Smooth muscle cell (in vitro differentiated cells): ENCODE data around the gene GAS2L1. TPM values are rescaled to one million over a fixed set of nuclear protein-coding genes. Genes with fewer than 3 reads are reported as not detected.

Experiments used
- DNase-seq: peaks from one replicate; lab custom pipeline; 2025; ENCODE audit not compliant: unreplicated experiment; lab: John Stamatoyannopoulos, UW
- H2AFZ ChIP-seq: fragments of 200-600 bp; sonication (generic); 2 replicates; pipeline ENCODE4 v1.6.0; 2016; ENCODE audit warnings: antibody characterized with exemption, low read depth, mild to moderate bottlenecking
- H3F3A ChIP-seq: fragments of 200-600 bp; sonication (generic); 2 replicates; pipeline ENCODE4 v1.6.0; 2017; ENCODE audit warnings: antibody characterized with exemption, low read depth
- H3K27ac ChIP-seq: fragments of 200-600 bp; sonication (generic); 2 replicates; pipeline ENCODE4 v1.5.1; 2016; ENCODE audit warnings: low read depth, mild to moderate bottlenecking
- H3K27me3 ChIP-seq: fragments of 200-600 bp; sonication (generic); 2 replicates; pipeline ENCODE4 v1.6.1; 2016; ENCODE audit warnings: low read depth, mild to moderate bottlenecking
- H3K36me3 ChIP-seq: fragments of 200-600 bp; sonication (generic); 2 replicates; pipeline ENCODE4 v1.5.1; 2016; ENCODE audit warnings: low read depth
- H3K4me1 ChIP-seq: fragments of 200-600 bp; sonication (generic); 2 replicates; pipeline ENCODE4 v1.5.1; 2016; ENCODE audit warnings: low read depth
- H3K4me2 ChIP-seq: fragments of 200-600 bp; sonication (generic); 2 replicates; pipeline ENCODE4 v1.6.0; 2016; ENCODE audit warnings: mild to moderate bottlenecking
- H3K4me3 ChIP-seq: fragments of 200-600 bp; sonication (generic); 2 replicates; pipeline ENCODE4 v1.5.1; 2016; ENCODE audit warnings: mild to moderate bottlenecking
- H3K79me2 ChIP-seq: fragments of 200-600 bp; sonication (generic); 2 replicates; pipeline ENCODE4 v1.6.0; 2016; ENCODE audit warnings: low read depth, mild to moderate bottlenecking
- H3K9ac ChIP-seq: fragments of 200-600 bp; sonication (generic); 2 replicates; pipeline ENCODE4 v1.6.0; 2016; ENCODE audit warnings: low read depth
- H3K9me3 ChIP-seq: fragments of 200-600 bp; sonication (generic); replicated peaks from 2 replicates; pipeline ENCODE4 v1.5.1; 2016; ENCODE audit warnings: low read depth
- H4K20me1 ChIP-seq: fragments of 200-600 bp; sonication (generic); 2 replicates; pipeline ENCODE4 v1.6.0; 2016; ENCODE audit warnings: low read depth
- CTCF ChIP-seq: fragments of 200-600 bp; sonication (generic); IDR thresholded peaks from 2 replicates; pipeline ENCODE4 v1.5.1; 2017; ENCODE audit warnings: borderline replicate concordance, mild to moderate bottlenecking, antibody characterized with exemption; ENCODE audit not compliant: insufficient read depth, poor library complexity, severe bottlenecking
- WGBS: methylation state at CpG from one replicate; pipeline ENCODE4 v1.1.7; 2016; ENCODE audit warnings: low lambda C conversion rate; 5-methylcytosine and 5-hydroxymethylcytosine counted together
- polyA plus RNA-seq: library from polyadenylated mRNA; unstranded; fragments of >200 nt; fragmentation: Nextera tagmentation; extraction: Ambion mirVana; gene quantifications from 2 replicates; pipeline ENCODE4 v1.2.1, GENCODE V29; 2016
- total RNA-seq: library from RNA; depleted of rRNA; stranded (reverse); fragments of >200 nt; gene quantifications from 2 replicates; pipeline ENCODE4 v1.2.3, GENCODE V29; 2014

The GAS2L1 gene
- total and polyA plus RNA-seq, 2 experiments from 2014 or later, result 7.8 to 31.7 TPM

GRCh38 chr22:29263791-29264276 is 42.6 kb upstream of the GAS2L1 start:
- peaks cover 21% of the 10 kb centered on the region for H3K79me2 ChIP-seq
- no peaks in the 10 kb centered on the region for H3F3A ChIP-seq
- peaks cover 10% of the 10 kb centered on the region for H3K4me1 ChIP-seq
- H4K20me1 ChIP-seq, result peaks cover 3% of the 10 kb centered on the region
- no peaks in the 10 kb centered on the region for H3K36me3 ChIP-seq
- no peaks in the 10 kb centered on the region for H3K27me3 ChIP-seq
- 96% methylated on average over 14 of the region's 14 CpGs for WGBS
- no peak overlapping the region for H3K9ac ChIP-seq
- H3K4me3 ChIP-seq, result no peak overlapping the region
- H3K4me2 ChIP-seq, result no peak overlapping the region
- H3K27ac ChIP-seq, result no peak overlapping the region
- DNase-seq, result no peak
- no peaks in the 10 kb centered on the region for H3K9me3 ChIP-seq
- H2AFZ ChIP-seq, result no peak overlapping the region
- TF ChIP-seq CTCF, result no peak

GRCh38 chr22:29265305-29265704 is 41.1 kb upstream of the GAS2L1 start:
- H4K20me1 ChIP-seq, result peaks cover 18% of the 10 kb centered on the region
- H3K27me3 ChIP-seq, result no peaks in the 10 kb centered on the region
- H3F3A ChIP-seq, result peaks cover 9% of the 10 kb centered on the region
- H3K4me2 ChIP-seq, result no peak overlapping the region
- H3K4me3 ChIP-seq, result no peak overlapping the region
- no peak for TF ChIP-seq CTCF
- H3K36me3 ChIP-seq, result no peaks in the 10 kb centered on the region
- H2AFZ ChIP-seq, result no peak overlapping the region
- no peak for DNase-seq
- no peaks in the 10 kb centered on the region for H3K9me3 ChIP-seq
- 99% methylated on average over 7 of the region's 7 CpGs for whole genome bisulfite sequencing
- no peak overlapping the region for H3K27ac ChIP-seq
- peaks cover 20% of the 10 kb centered on the region for H3K4me1 ChIP-seq
- H3K9ac ChIP-seq, result no peak overlapping the region
- H3K79me2 ChIP-seq, result peaks cover 35% of the 10 kb centered on the region

- Histone ChIP-seq H2AFZ (no peak overlapping the region), H3K79me2 (peaks cover 42% of the 10 kb centered on the region), H3K36me3 (no peaks in the 10 kb centered on the region), H3K27me3 (no peaks in the 10 kb centered on the region), H4K20me1 (peaks cover 24% of the 10 kb centered on the region), H3K4me1 (peaks cover 27% of the 10 kb centered on the region), H3K9ac (no peak overlapping the region), H3K9me3 (no peaks in the 10 kb centered on the region), H3F3A (peaks cover 11% of the 10 kb centered on the region), H3K4me3 (no peak overlapping the region), H3K27ac (no peak overlapping the region), H3K4me2 (no peak overlapping the region)
- DNase-seq, result no peak
- 92% methylated on average over 4 of the region's 4 CpGs for WGBS
- TF ChIP-seq CTCF, result no peak
Observed at GRCh38 chr22:29265929-29266328, 40.5 kb upstream of the GAS2L1 start.

GRCh38 chr22:29266564-29267461 is 39.6 kb upstream of the GAS2L1 start:
- peaks cover 11% of the 10 kb centered on the region for H3F3A ChIP-seq

More at GRCh38 chr22:29266564-29267461, 39.6 kb upstream of the GAS2L1 start:
- no peaks in the 10 kb centered on the region for H3K9me3 ChIP-seq
- H3K4me1 ChIP-seq, result peaks cover 35% of the 10 kb centered on the region
- no peaks in the 10 kb centered on the region for H3K27me3 ChIP-seq
- no peak for DNase-seq
- peak overlapping the region; percentile 83 for H3K4me3 ChIP-seq
- peak overlapping the region; percentile 99 for H3K4me2 ChIP-seq
- H4K20me1 ChIP-seq, result peaks cover 33% of the 10 kb centered on the region
- WGBS, result 24% methylated on average over 13 of the region's 13 CpGs
- peak overlapping the region; percentile 100 for H3K9ac ChIP-seq
- no peaks in the 10 kb centered on the region for H3K36me3 ChIP-seq
- H3K27ac ChIP-seq, result peak overlapping the region; percentile 99
- no peak for TF ChIP-seq CTCF
- peak overlapping the region; percentile 92 for H2AFZ ChIP-seq
- peaks cover 50% of the 10 kb centered on the region for H3K79me2 ChIP-seq
